DMS53 (cell line): Measurements from ENCODE around the gene ASIC3.
"Not testable (repeated sequence)": the region's sequence is repeated elsewhere in the genome, so short reads cannot be mapped to it uniquely, and the experiment has no call there.

ENCODE experiments used
- DNase-seq: peaks from one replicate; lab custom pipeline; 2025; lab: John Stamatoyannopoulos, UW

ASIC3 gene

DNA sequence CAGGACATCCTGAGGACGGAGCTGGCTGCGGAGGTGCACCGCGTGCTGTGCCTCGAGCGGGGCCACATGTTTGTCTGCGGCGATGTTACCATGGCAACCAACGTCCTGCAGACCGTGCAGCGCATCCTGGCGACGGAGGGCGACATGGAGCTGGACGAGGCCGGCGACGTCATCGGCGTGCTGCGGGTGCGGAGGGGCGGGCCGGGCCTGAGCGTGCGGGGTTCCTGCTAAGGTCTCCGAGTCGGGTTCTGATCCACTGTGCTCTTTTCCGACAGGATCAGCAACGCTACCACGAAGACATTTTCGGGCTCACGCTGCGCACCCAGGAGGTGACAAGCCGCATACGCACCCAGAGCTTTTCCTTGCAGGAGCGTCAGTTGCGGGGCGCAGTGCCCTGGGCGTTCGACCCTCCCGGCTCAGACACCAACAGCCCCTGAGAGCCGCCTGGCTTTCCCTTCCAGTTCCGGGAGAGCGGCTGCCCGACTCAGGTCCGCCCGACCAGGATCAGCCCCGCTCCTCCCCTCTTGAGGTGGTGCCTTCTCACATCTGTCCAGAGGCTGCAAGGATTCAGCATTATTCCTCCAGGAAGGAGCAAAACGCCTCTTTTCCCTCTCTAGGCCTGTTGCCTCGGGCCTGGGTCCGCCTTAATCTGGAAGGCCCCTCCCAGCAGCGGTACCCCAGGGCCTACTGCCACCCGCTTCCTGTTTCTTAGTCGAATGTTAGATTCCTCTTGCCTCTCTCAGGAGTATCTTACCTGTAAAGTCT is 34.4 kb upstream of the ASIC3 start:
- DNase-seq, result no peak

DNA sequence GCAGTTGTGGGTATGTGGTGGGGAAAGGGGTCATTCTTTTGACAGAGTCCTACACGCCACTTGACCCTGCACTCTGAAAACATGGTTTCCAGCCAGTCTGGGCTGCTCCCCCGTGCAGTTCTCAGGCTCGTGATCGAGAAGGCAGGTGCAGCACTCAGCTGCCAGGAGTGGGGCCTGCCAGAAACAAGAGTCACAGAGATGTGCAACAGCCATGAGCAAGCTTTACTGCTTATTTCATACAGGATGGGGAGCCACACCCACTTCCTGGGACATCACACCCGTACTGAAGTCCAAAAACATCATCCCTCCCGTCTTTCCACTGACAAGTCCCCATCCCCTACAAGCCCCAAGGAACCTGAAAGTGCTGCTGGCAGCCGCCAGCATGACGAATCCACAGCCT is 33.4 kb upstream of the ASIC3 start:
- DNase-seq, result no peak

DNA sequence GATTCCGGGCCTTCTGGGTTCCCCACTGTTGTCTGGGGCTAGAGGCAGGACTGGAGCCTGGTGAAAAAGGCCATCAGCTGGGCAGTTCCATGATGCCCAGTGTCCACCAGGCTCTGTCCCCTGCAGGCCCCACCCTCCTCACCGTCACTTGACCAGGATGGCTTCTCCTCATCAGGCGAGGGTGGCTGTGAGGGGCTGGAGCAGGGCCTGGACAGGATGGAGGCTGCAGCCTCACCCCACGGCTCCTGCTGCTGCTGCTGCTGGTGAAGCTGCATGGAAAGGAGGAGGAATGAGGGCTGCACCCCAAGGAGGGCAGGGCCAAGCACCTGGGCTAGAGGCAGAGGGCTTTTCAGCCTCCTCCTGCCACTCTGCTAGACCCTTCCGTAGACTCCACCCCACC is 32.4 kb upstream of the ASIC3 start:
- no peak for DNase-seq

DNA sequence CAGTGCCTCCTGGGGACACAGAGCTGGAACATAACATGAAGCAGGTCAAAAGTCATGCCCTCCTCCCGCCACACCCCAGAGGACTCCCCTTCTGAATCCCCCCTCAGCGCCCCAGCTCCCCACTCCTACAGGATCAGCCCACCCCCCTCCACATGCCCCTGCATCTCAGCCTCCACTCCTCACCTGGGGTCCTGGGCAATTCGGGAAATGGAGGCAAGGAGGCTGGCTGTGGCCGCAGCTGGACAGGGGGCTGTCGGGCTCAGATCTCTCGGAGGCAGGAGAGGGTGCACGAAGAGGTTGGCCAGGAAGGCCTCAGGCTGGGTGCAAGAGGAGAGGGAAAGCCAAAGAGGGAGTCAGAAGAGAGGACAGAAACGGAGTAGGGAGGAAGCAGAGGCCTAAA is 31.8 kb upstream of the ASIC3 start:
- no peak for DNase-seq

DNA sequence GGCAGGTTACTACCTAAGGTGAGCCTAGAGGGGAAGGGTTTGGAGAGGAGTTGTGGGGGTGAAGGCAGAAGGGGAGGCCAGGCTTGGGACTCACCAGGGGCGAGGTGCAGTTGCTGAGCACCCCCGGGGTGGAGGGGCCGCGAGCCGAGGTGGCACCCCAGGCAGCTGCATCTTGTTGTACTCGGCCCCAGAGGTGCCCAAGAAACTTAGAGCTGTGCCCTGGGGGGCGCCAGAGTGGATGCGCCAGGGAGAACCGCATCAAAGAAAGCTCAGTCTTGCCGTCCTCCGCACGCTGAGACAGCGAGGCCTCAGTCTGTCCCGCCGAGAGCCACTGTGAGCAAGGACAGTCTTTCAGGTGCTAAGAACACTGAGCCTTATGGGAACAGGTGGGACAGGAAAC is 31.4 kb upstream of the ASIC3 start:
- no peak for DNase-seq

DNA sequence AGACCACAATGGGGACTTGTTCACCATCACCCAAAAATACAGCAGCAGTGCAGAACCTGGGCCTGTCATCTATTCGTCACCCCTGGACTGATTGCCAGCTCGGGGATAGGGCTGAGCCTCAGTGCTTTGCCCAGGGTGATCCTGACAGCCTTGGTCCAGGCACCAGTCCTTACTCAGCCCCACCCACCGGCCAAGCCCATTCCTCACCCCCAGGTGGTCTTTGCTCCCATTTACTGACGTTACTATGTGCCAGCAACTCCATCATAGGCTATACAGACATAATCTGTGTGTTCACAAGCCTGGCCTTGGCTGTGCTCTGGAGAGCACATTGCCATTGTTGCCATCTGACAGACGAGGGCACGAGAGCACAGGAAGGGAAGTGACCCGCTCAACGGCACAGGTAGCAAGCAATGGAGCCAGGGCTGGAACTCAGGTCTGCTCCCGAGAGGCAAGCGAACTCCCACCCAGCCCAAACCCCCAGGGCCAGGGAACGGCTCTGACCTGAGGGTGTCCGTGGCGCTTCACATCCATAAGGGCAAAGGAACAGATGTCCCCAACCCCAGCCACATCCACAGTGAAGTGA is 30.9 kb upstream of the ASIC3 start:
- peak; percentile 77 for DNase-seq

DNA sequence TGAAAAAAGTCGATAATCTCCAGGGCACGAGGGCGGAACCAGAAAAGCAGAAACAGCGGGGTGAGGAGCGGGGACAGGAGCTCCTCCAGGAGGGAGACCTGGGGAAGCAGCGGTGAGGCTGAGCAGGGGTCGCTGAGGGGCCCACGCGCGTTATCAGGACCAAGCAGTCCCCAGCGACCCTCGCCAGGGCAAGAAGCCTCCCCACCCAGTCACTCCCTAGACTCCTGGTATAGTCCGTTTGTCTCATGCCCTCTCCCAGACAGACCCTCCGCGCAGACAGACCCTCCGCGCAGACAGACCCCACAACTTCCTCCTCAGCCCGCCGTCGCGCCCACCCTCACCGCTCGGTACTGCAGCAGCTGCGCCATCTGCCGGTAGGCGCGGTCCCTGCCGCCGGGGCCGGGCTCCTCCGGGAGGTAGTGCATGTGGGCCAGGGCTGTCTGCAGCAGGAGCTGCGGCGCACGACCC is 30.3 kb upstream of the ASIC3 start:
- DNase-seq, result peak; percentile 92

DNA sequence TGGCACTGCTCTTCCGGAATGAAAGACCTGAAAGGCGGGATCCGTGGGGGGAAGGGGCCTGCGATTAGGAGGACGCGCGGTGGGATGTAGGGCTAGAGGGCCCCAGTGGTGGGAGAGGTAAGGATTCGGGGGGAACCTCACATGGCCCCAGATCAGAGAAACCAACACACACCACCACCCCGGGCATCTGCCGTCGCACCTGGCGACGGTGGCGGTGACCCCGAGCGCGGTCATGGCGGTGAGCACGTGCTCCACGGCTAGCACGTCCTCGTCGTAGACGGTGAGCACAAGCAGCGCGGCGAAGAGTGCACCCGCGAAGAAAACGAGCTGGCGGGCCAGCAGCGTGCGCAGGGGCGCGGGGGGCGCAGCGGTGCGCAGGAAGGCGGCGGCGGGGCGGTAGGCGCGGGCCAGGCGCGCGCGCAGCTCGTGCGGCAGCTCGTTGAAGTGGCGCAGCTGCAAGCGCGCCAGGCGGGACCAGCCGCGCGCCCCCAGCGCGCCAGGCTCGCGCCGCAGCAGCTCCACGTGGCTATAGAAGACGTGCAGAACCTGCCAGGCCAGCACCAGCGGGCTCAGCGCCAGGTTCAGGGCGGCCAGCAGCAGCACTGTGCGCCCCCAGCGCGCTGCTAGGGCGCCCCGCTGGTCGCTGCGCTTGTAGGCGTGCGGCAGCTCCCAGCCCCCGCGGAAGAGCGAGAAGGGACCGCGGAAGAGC is 29.8 kb upstream of the ASIC3 start:
- peak; percentile 93 for DNase-seq

DNA sequence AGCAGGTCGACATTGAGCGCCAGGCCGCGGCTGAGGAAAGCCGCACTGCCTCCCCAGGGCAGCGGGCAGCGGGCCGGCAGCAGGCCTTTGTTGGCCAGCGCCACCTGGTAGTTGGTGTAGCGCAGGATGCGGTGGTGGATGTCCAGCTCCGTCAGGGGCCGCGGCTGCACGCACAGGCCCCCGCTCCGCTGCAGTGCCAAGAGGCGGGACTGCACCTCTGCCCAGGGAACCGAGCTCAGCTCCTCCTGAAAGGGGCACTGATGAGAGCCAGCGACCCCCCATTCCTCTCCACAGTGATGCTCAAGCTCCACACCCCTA is 29.2 kb upstream of the ASIC3 start:
- DNase-seq, result no peak

DNA sequence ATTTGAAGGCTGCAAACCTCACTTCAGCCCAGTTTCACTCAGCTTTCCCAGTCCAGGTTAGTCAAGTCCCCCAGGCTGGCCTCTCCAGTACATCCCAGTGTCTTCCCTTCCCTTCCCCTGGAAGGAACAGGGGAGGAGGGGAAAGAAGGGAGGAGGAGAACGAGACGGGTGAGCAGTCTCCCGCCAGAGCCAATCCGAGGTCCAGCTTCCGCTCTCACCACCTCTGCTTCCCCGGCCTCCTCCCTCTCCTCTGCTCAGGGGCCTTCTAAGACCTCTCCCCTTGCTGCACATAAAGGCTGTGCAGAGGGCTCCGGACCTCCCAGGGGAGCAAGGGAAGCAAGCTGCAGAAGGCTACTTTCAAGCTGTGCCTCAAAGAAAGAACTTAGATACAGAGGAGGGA is 28.1 kb upstream of the ASIC3 start:
- no peak for DNase-seq

DNA sequence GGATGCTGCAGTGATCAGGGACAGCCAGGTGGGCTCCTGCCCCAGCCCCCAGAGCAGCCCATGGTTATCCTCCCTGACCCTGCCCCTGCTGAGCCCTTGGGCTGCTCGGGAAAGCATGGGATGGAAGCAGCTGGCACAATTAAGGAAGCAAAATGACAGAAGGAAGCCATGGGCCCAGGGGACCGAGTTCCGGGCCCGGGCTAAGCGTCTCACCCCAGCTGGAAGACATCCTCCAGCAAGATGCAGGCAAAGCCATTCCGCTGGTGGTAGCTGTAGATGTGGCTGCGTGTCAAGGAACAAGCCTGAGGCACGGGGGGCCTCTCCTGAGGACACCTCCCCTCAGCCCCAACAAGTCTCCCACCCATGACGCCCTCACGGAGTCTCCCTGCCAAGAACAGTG is 25.1 kb upstream of the ASIC3 start:
- no peak for DNase-seq

DNA sequence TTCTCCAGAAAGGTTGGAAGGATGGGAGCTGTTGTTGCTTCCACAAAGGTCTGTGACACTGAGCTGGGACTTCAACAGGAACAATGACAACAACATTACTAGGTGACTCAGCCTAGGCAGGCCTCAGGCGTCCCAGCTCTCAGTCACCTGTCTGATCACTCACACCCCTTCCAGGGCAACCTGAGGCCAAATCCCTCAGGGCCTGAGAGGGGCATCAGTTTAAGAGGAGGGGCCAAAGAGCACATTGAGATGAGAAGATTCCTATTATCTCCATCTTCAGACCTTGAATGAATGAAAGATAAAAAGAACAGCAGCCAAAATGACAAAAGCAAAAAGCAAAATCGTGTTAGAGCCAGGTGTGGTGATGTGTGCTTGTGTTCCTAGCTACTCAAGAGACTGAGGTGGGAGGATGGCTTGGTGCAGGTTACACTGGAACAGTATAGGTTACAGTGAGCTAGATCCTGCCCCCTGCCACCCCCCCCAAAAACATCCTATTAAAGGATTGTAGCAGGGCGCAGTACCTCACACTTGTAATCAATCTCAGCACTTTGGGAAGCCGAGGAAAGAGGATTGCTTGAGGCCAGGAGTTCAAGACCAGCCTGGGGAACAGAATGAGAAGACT is 23.8 kb upstream of the ASIC3 start, which contains the start of gene ATG9B:
ATG9B (minus strand) TSS at position 60 of the 622 bp plus-strand sequence. CDS start 71 bp downstream, outside the sequence.
- peak; percentile 87 for DNase-seq

DNA sequence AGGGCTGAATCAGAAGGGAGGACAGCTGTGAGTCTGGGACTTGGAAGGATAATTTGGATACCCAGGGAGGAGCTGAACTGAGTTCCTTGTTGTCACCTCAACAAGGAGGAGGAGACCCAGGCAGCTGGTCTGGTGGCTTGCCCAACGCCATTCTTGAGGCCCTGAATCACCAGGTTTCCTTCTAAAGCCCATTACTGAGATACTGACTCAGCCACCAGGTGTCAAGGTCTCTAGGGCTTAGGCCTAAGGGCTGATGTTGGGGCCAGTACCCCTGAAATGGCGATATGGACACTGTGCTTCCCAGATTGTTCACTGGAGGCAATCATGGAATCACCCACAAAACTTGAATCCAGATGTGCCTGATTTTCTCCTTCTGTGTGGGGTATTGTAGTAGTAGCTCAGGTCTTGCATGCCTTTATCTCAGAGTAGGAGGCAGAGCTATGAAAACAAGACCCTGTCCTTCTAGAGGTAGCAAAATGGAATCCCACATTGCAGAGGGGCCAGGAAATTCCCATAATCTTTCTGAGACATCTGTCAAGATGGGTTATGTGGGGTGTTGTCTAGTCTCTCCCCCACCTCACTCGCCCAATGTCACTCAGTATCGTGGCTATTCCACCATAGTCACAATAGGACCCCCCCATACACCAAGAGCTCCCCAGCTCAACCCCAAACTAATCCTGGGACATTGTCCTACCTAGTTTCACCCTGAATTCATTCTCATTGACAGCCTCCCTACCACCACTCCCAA is 22.2 kb upstream of the ASIC3 start:
- DNase-seq, result no peak

DNA sequence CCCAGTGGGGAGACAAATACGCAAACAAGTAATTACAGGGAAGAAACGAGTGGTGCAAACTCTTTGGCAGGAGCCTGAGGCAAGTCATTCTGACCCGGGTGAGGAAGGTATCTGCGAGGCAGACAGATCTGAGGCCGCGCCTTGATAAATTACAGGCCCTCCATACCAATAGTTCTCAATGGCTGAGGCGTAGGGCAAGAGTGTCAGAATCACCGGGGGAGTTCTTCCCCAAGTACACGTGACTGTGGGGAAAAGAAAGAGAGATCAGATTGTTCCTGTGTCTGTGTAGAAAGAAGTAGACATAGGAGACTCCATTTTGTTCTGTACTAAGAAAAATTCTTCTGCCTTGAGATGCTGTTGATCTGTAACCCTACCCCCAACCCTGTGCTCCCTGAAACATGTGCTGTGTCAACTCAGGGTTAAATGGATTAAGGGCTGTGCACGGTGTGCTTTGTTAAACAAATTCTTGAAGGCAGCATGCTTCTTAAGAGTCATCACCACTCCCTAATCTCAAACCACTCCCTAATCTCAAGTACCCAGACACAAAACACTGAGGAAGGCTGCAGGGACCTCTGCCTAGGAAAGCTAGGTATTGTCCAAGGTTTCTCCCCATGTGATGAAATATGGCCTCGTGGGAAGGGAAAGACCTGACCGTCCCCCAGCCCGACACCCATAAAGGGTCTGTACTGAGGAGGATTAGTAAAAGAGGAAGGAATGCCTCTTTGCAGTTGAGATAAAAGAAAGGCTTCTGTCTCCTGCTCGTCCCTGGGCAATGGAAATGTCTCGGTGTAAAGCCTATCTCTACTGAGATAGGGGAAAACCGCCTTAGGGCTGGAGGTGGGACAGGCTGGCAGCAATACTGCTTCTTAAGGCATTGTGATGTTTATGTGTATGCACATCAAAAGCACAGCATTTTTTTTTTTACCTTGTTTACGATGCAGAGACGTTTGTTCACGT is 21.3 kb upstream of the ASIC3 start:
- peak; percentile 56 for DNase-seq

DNA sequence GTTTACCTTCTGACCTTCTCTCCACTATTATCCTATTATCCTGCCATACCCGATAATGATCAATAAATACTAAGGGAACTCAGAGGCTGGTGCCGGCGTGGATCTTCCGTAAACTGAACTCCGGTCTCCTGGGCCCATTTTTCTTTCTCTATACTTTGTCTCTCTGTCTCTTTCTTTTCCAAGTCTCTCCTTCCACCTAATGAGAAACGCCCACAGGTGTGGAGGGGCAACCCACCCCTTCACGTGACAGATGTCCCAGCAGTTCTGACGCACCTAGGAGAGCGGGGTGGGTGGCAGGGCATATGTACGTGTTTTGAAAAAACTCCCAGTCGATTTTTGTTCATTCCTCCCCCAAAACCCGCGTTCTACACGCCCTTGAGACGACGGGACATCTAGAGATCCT is 20.6 kb upstream of the ASIC3 start:
- DNase-seq, result not testable (repeated sequence)

DNA sequence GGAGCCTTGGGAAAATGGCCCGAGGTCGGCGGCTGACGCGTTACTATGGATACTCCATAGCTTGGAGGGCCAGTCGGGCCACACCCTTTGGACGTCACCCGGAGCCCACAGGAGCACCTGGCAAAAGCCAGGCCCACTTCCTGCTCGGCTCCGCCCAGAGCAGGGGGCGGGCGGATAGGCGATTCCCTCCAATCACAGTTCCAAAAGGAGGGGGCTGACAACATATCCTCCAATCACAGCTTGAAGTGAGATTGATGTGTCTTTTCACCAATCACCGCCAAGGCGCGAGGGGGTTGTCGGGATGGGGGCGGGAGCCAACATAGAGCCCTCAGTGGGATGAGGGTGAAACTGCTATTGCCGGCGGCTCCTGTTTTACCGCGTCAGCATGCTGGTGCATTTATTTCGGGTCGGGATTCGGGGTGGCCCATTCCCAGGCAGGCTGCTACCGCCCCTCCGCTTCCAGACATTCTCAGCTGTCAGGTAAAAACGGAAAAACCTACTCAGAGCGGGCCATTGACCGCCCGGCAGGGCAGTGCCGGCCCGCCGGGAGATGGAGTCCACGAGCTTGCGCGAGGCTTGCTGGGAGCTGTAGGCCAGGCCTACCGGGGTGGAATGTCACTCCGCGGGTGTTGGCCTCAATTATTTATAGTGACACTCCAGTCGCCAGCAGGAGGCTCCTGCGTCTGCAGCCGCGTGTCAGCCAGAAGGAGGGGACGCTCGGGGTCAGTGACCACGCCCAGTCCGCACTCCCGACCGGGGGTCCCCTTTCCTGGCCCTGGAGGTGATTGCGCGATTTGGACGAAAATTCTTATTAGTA is 20.0 kb upstream of the ASIC3 start, which contains the start of gene ABCB8:
ABCB8 (plus strand) TSS at position 320 of the 817 bp plus-strand sequence; CDS start at position 386, 66 bp downstream.
- peak; percentile 100 for DNase-seq

DNA sequence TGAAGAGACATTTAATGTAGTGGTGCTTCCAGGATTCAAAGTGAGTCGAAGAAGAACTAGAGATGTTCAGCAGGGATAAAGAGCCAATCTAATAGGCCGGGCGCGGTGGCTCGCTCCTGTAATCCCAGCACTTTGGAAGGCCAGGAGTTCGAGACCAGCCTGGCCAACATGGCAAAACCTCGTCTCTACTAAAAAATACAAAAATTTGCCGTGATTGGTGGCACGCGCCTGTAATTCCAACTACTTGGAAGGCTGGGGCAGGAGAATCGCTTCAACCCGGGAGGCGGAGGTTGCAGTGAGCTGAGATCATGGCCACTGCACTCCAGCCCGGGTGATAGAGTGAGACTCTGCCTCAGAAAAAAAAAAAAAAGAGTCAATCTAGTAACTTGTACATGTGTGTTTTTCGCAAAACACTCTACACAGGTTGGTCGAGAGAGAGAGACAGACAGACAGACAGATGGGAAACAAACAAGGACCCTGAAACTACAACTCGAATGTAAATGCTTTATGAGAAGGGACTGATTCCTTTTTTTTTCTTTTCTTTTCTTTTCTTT is 19.3 kb upstream of the ASIC3 start:
- no peak for DNase-seq

DNA sequence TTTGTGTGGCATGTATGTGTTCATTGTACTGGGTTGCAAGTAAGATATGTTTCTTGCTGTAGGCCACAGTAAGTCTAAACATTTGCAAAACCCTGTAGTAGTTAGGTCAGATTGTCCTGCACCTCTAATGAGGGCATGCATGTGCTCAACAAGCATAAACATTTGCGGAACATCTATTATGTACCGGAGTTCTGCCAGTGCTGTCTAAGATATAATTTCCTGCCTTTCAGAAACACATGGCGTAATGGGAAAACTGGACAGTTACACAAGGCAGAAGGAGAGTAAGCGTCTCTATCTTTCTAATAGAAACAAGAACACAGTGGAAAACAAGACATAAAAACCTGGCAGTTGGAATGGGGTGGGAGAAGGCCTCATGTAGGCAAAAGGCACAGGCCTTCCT is 17.3 kb upstream of the ASIC3 start:
- DNase-seq, result no peak
